Mesenteric fat pad (tissue), 1 donor: ENCODE measurements around the gene PSD4. TPM values are rescaled to one million over a fixed set of nuclear protein-coding genes. Genes with fewer than 3 reads are reported as not detected.

Experiments
- DNase-seq: peaks from one replicate; pipeline ENCODE4 v3.0.0-alpha.2; 2020; ENCODE audit warnings: low spot score
- long read RNA-seq: library from polyadenylated mRNA; unstranded; transcript quantifications from one replicate; pipeline ENCODE4 v2.0.0, GENCODE V29; 2020
- total RNA-seq: library from RNA; stranded (reverse); fragmentation: NEBNext Ultra II Directional; extraction: Animal tissue kit (Norgen Biotek cat#: 25700); gene quantifications from one replicate; pipeline ENCODE4 v1.2.1, GENCODE V29; 2021
- donor health status: DM: yes; HTN: yes; CAD: no.

Gene PSD4
- total RNA-seq, result 13.2 TPM
- long read RNA-seq, result 0 reads

GRCh38 chr2:113173542-113174375, at the start of gene PSD4:
Gene PSD4 (plus strand): TSS chr2:113173971. CDS start chr2:113182457, 8,486 bp downstream.
- peak; percentile 89 for DNase-seq

GRCh38 chr2:113124181-113124961, 49.4 kb upstream of the PSD4 start:
- no peak for DNase-seq

- DNase-seq, result no peak
These were observed 48.6 kb upstream of the PSD4 start for GRCh38 chr2:113124984-113125855.

GRCh38 chr2:113126845-113127645, 46.7 kb upstream of the PSD4 start, which contains the start of gene IL1RN:
Gene IL1RN (plus strand): TSS chr2:113127598. CDS start chr2:113127625, 27 bp downstream.
- DNase-seq, result no peak

GRCh38 chr2:113127646-113128570, 45.9 kb upstream of the PSD4 start:
- DNase-seq, result no peak

GRCh38 chr2:113129519-113130078, 44.2 kb upstream of the PSD4 start:
- no peak for DNase-seq

- no peak for DNase-seq
These were observed 42.2 kb upstream of the PSD4 start for GRCh38 chr2:113131352-113132185.

- no peak for DNase-seq
These were observed 41.3 kb upstream of the PSD4 start for GRCh38 chr2:113132414-113133021.

- DNase-seq, result no peak
These were observed 39.8 kb upstream of the PSD4 start for GRCh38 chr2:113133704-113134598.

- no peak for DNase-seq
These were observed 39.1 kb upstream of the PSD4 start for GRCh38 chr2:113134717-113135116.

GRCh38 chr2:113135317-113135716, 38.5 kb upstream of the PSD4 start:
- DNase-seq, result no peak

GRCh38 chr2:113136828-113137775, 36.7 kb upstream of the PSD4 start:
- peak; percentile 33 for DNase-seq

GRCh38 chr2:113137827-113138226, 35.9 kb upstream of the PSD4 start:
- DNase-seq, result no peak

GRCh38 chr2:113138428-113139322, 35.1 kb upstream of the PSD4 start:
- no peak for DNase-seq
